SU-DHL-6 (cell line): ENCODE data around the gene CENPF.

Source experiments
- H2AFZ ChIP-seq: fragments of 200-600 bp; sonication (generic); 2 replicates; pipeline ENCODE4 v1.6.1; 2014; ENCODE audit warnings: low read depth, mild to moderate bottlenecking, moderate library complexity, mixed read lengths, antibody characterized with exemption, low read length; ENCODE audit not compliant: severe bottlenecking
- H3F3A ChIP-seq: fragments of 200-600 bp; shearing (Covaris generic); 2 replicates; pipeline ENCODE4 v1.6.0; 2016; ENCODE audit warnings: antibody characterized with exemption, mild to moderate bottlenecking; ENCODE audit not compliant: insufficient read depth
- H3K27ac ChIP-seq: fragments of 200-600 bp; sonication (generic); 2 replicates; pipeline ENCODE4 v1.5.1; 2016; ENCODE audit warnings: low read depth, mild to moderate bottlenecking, low read length, moderate library complexity, mixed read lengths
- H3K27me3 ChIP-seq: fragments of 200-600 bp; sonication (generic), shearing (Covaris generic); 2 replicates; pipeline ENCODE4 v1.6.0; 2014; ENCODE audit warnings: mild to moderate bottlenecking, low read length
- H3K36me3 ChIP-seq: fragments of 200-600 bp; sonication (generic); 2 replicates; pipeline ENCODE4 v1.6.1; 2014; ENCODE audit warnings: mild to moderate bottlenecking, low read length, mixed read lengths
- H3K4me2 ChIP-seq: fragments of 300-600, 200-600 bp; shearing (Covaris generic), sonication (generic); 2 replicates; pipeline ENCODE4 v1.6.0; 2014; ENCODE audit warnings: low read length, low read depth, mild to moderate bottlenecking; ENCODE audit not compliant: poor library complexity, severe bottlenecking
- H3K4me3 ChIP-seq: fragments of 200-600 bp; sonication (generic); 2 replicates; pipeline ENCODE4 v1.5.1; 2014; ENCODE audit warnings: antibody characterized with exemption, low read length, mild to moderate bottlenecking, mixed read lengths; ENCODE audit not compliant: insufficient read depth, poor library complexity, severe bottlenecking
- H3K79me2 ChIP-seq: fragments of 200-600 bp; sonication (generic); 2 replicates; pipeline ENCODE4 v1.6.1; 2014; ENCODE audit warnings: mild to moderate bottlenecking, low read length, moderate library complexity; ENCODE audit not compliant: insufficient read depth
- H3K9ac ChIP-seq: fragments of 200-600 bp; sonication (generic); 2 replicates; pipeline ENCODE4 v1.7.0; 2014; ENCODE audit warnings: mild to moderate bottlenecking, low read length
- H3K9me2 ChIP-seq: fragments of 200-600 bp; sonication (generic); replicated peaks from 2 replicates; pipeline ENCODE4 v1.6.1; 2014; ENCODE audit warnings: low read length; ENCODE audit not compliant: insufficient read depth
- H3K9me3 ChIP-seq: fragments of 200-600 bp; sonication (generic); 2 replicates; pipeline ENCODE4 v1.6.1; 2014; ENCODE audit warnings: low read length, mixed read lengths; ENCODE audit not compliant: insufficient read depth
- H4K20me1 ChIP-seq: fragments of 200-600 bp; sonication (generic); 2 replicates; pipeline ENCODE4 v1.6.1; 2014; ENCODE audit warnings: low read depth, mild to moderate bottlenecking, antibody characterized with exemption, low read length, moderate library complexity, mixed read lengths
- EZH2phosphoT487 ChIP-seq: fragments of 200-600 bp; sonication (generic), shearing (Covaris generic); conservative IDR thresholded peaks from 2 replicates; pipeline ENCODE4 v1.6.1; 2018; ENCODE audit warnings: mild to moderate bottlenecking, antibody characterized with exemption, low read length, moderate library complexity, mixed read lengths
- TF ChIP-seq, protein P1 (sequence below): fragments of 200-600 bp; sonication (generic); IDR thresholded peaks from one replicate; pipeline ENCODE4 v1.5.1; 2017; ENCODE audit warnings: antibody characterized with exemption, mild to moderate bottlenecking, low read length, moderate library complexity; ENCODE audit not compliant: insufficient read depth, poor library complexity, severe bottlenecking

The CENPF gene

DNA sequence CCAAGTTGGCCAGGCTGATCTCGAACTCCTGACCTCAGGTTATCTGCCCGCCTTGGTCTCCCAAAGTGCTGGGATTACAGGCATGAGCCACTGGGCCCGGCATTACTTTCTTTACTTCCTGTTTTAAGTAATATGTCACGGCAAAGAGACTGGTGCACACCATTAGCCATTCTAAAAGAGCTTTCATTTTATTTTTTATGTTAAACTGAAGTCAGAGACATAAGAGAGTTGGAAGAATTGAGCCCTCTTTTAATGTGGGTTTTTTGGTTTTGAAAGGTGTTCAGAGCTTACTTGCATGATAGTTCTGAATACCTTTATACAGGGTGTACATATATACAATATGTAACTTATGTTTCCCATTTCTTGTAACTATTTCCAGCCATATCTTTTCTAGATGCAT, 14.3 kb downstream of the CENPF start:
- Histone ChIP-seq H3K4me3 (no peak overlapping the region), H3K9ac (no peak overlapping the region), H3K4me2 (no peak overlapping the region), H3K36me3 (peaks cover 61% of the 10 kb centered on the region), H4K20me1 (peaks cover 4% of the 10 kb centered on the region; the same call in 1 of the 2 replicates), H3F3A (no peaks in the 10 kb centered on the region), H3K79me2 (peaks cover 34% of the 10 kb centered on the region), H3K27me3 (no peaks in the 10 kb centered on the region), H3K9me3 (no peaks in the 10 kb centered on the region), H3K27ac (no peak overlapping the region), H3K9me2 (no peaks in the 10 kb centered on the region), H2AFZ (no peak overlapping the region)
- TF ChIP-seq, protein P1, sequence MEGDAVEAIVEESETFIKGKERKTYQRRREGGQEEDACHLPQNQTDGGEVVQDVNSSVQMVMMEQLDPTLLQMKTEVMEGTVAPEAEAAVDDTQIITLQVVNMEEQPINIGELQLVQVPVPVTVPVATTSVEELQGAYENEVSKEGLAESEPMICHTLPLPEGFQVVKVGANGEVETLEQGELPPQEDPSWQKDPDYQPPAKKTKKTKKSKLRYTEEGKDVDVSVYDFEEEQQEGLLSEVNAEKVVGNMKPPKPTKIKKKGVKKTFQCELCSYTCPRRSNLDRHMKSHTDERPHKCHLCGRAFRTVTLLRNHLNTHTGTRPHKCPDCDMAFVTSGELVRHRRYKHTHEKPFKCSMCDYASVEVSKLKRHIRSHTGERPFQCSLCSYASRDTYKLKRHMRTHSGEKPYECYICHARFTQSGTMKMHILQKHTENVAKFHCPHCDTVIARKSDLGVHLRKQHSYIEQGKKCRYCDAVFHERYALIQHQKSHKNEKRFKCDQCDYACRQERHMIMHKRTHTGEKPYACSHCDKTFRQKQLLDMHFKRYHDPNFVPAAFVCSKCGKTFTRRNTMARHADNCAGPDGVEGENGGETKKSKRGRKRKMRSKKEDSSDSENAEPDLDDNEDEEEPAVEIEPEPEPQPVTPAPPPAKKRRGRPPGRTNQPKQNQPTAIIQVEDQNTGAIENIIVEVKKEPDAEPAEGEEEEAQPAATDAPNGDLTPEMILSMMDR: no peak
- no peak for TF ChIP-seq EZH2phosphoT487

DNA sequence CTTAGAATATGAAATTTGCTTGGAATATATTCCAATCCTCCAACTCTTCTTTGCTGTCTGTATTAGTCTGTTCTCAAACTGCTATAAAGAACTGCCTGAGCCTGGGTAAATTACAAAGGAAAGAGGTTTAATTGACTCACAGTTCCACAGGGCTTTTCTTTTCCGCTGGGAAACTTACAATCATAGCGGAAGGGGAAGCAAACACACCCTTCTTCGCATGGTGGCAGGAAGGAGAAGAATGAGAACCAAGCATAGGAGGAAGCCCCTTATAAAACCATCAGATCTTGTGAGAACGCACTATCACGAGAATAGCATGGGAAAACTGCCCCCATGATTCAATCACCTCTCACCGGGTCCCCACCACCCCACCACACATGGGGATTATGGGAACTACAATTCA, 14.8 kb downstream of the CENPF start:
- no peaks in the 10 kb centered on the region for H3F3A ChIP-seq
- H3K9me2 ChIP-seq: no peaks in the 10 kb centered on the region
- H4K20me1 ChIP-seq: peaks cover 4% of the 10 kb centered on the region; the same call in 1 of the 2 replicates
- H3K9ac ChIP-seq: no peak overlapping the region
- H2AFZ ChIP-seq: no peak overlapping the region
- H3K4me2 ChIP-seq: no peak overlapping the region
- no peak overlapping the region for H3K4me3 ChIP-seq
- no peaks in the 10 kb centered on the region for H3K9me3 ChIP-seq
- H3K36me3 ChIP-seq: peaks cover 63% of the 10 kb centered on the region
- H3K27me3 ChIP-seq: no peaks in the 10 kb centered on the region
- peaks cover 28% of the 10 kb centered on the region for H3K79me2 ChIP-seq
- no peak overlapping the region for H3K27ac ChIP-seq
- TF ChIP-seq, protein P1: no peak
- no peak for TF ChIP-seq EZH2phosphoT487

- TF ChIP-seq EZH2phosphoT487: no peak
- Histone ChIP-seq H3K27me3 (no peaks in the 10 kb centered on the region), H3K9me3 (no peaks in the 10 kb centered on the region), H3K9me2 (no peaks in the 10 kb centered on the region), H3K4me2 (no peak overlapping the region), H3K9ac (no peak overlapping the region), H3F3A (no peaks in the 10 kb centered on the region; the same call in 1 of the 2 replicates), H2AFZ (no peak overlapping the region), H3K79me2 (no peaks in the 10 kb centered on the region; the same call in 1 of the 2 replicates), H3K4me3 (no peak overlapping the region), H3K27ac (no peak overlapping the region), H4K20me1 (no peaks in the 10 kb centered on the region; the same call in 1 of the 2 replicates), H3K36me3 (peaks cover 62% of the 10 kb centered on the region)
These were observed 18.2 kb downstream of the CENPF start for GRCh38 chr1:214621236-214621635.

- H3K36me3 ChIP-seq: peaks cover 55% of the 10 kb centered on the region
- TF ChIP-seq, protein P1: no peak
- no peak for TF ChIP-seq EZH2phosphoT487
These were observed 20.4 kb downstream of the CENPF start for GRCh38 chr1:214623430-214623829.

More at GRCh38 chr1:214623430-214623829, 20.4 kb downstream of the CENPF start:
- no peaks in the 10 kb centered on the region; the same call in 1 of the 2 replicates for H4K20me1 ChIP-seq
- no peaks in the 10 kb centered on the region for H3K9me3 ChIP-seq
- no peaks in the 10 kb centered on the region; the same call in 1 of the 2 replicates for H3K79me2 ChIP-seq
- no peak overlapping the region for H3K9ac ChIP-seq
- H3K4me3 ChIP-seq: no peak overlapping the region
- no peaks in the 10 kb centered on the region for H3K9me2 ChIP-seq
- H3K27ac ChIP-seq: no peak overlapping the region
- no peak overlapping the region for H2AFZ ChIP-seq
- H3F3A ChIP-seq: peaks cover 4% of the 10 kb centered on the region; the same call in 1 of the 2 replicates
- no peak overlapping the region for H3K4me2 ChIP-seq
- H3K27me3 ChIP-seq: no peaks in the 10 kb centered on the region
